ENCODE results near the gene GTF2F2.

GRCh38 chr13:45179428-45179827, 59.1 kb downstream of the GTF2F2 start:
- TF ChIP-seq CTCF (IDR thresholded peaks at IDR 0.05): no peak
- no peak for TF ChIP-seq POLR2A (IDR thresholded peaks at IDR 0.05)
- no peak for TF ChIP-seq EP300 (IDR thresholded peaks at IDR 0.05)

Measured in ovary (tissue), 3 donors.